Measurements from ENCODE around the gene PLXNA4.

PLXNA4 gene

DNA sequence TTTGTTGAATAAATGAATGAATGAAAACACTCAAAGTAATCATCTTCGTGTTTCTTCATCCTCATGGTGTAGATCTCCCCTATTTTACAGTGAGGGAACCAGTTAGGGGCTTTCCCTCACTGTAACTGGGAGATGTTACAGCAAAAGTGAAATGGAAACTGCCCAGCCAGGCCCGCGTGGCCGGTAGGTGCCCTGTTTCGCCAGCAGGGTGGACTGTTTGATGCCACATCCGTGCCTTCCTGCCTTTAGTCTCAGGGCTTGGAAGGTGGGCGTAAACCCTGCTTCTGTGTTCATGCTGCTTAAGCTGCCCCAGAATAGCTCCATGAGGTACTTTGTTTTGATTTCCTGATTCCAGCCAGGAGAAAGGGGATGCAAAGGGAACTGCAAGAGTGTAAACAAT is 268.8 kb downstream of the PLXNA4 start:
- DNase-seq, result no peak

DNA sequence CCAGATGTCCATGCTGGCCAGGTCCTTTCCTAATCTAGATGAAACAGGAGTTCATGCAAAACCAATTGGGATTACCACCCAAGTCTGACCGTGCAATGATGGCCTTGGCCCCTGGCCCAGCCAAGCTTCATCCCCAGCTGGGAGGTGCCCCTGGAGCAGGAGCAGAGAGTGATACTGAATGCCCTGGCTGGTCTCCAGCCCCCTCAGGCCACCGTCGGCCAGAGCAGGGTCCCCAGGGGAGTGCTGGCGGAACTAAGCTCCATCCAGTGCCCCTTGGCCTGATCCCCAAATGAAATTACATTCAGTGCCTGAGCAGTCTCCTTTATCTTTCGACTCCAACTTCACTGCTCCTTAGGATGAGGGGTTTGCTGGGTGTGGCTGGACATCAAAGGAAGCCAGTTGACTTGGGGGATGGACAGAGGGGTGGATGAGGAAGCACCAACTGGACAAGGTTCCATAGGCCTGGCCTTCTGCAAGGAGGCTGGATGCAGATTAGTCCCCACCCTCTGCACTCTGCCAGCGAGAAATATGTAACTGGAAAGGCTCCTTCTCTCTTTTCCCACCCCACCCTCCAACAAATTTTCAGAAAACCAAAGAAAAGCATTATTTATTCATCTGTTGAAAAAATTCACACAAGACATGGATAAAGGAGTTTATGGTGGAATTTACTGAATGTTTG is 275.5 kb downstream of the PLXNA4 start:
- DNase-seq, result no peak

DNA sequence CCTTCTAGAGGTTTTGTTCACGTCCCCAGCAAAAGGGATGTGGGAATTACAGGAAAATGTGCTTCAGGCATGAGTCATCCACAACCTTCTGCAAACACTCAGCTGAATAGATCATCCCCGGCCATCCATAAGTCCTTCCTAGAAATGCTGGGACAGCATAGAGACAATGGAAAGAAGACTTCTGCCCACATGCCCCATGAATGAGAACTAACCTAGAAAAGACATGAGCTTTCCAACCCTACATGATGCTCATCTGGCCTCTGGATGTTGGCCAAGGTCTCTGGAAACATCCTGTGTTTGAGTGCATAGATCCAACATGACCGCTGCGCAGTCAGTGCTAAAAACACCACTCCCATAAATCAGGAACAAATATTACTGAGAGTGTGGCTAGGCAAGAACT is 277.5 kb downstream of the PLXNA4 start:
- DNase-seq, result no peak

DNA sequence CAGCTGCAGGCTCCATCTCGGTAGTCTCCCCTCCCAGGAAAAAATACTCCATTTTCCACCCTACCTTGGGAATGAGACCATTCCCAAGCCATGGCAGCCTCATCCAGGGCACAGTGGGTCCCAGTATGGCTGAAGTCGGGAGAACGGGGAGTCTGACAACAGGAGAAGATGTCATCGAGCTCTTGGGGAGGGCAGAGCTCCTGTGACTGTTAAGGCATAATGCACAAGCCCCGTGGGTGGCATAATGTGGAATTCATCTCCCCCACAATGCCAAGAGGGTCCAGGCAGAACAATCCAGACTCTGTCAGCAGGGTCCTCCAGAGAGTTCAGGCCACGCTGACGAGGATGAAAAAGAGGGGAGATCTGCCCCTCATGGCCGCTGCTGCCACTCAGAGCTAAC is 279.4 kb downstream of the PLXNA4 start:
- no peak for DNase-seq

DNA sequence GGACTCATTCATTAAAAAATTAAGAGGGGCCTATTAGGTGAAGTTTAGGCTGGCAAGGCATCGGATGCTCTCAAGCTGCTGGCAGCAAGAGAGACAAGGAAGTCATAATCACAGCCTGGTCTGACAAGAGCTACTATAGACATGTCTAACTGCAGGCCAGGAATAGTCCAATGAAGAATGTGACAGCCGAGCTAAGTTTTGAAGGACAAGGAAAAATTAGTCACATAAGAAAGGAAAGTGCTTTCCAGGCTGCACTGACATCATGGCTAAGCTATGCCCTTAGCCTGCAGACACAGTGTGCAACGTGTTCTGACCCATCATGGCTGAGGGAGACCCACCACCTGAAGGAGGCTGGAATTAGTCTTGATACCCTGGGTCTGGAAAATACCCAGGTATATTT is 281.1 kb downstream of the PLXNA4 start:
- no peak for DNase-seq

DNA sequence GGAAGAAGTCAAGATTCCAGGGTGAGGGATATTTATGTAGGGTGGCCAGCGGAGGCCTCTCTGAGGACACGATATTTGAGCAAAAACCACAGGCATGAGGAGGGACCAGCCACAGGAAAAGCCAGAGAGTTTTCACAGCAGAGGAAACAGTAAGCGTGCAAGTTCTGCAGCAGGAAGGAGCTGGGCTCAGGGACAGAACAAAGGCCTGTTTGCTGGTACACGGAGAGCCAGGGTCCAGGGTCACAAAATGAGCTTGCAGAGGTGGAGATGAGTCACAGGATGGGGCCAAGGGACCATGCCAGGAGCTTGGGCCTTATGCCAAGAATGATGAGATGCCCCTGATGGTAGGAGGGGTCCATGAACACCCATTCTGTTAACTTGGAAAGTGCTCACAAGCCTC is 283.5 kb downstream of the PLXNA4 start:
- DNase-seq, result no peak

DNA sequence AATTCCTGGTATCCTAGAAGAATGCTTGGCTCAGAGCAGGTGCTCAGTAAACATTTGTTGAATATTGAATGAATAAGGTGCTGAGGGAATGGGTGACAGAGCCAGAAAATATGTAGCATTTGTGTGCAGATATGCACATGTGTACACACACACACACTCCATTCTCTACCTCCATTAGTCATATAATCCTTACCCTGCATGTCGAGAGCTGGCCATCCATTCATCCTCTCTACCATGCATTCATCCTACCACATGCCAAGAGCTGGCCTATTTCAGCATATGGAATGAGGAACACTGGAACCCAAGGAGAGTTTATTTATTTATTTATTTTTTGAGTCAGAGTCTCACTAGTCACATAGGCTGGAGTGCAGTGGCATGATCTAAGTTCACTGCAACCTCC is 284.8 kb downstream of the PLXNA4 start:
- no peak for DNase-seq

DNA sequence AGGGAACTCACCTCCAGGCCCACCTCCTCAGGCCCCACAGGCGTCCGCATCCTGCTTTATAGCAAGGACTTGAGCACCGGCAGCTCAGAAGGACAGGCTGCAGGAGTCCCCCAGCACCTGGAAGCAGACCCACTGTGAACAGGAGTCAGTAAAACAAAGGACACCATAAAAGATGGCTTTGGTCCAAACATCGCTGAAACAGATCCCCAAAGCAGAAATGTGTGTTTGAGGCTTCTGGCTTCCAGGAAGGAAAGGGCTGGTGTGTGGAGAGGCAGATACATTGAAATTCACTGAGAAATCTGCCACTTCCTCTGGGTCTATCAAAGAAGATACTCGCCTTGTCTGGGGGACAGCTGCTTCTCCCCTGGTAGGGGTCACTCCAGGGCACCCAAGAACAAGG is 286.2 kb downstream of the PLXNA4 start:
- no peak for DNase-seq

DNA sequence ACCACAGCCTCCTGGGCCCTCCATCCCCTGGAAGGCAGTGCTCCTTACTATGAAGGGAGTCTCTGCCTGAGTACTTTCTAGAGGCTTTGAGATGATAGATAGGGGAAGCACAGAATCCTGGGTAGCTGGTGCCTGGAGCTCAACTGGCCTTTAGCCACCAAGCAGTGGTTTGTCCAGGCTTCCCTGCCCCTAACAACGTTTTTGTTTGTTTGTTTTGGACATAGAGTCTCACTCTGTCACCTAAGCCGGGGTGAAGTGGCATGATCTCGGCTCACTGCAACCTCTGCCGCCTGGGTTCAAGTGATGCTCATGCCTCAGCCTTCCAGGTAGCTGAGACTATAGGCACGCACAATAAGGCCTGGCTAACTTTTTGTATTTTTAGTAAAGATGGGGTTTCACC is 289.4 kb downstream of the PLXNA4 start:
- no peak for DNase-seq

DNA sequence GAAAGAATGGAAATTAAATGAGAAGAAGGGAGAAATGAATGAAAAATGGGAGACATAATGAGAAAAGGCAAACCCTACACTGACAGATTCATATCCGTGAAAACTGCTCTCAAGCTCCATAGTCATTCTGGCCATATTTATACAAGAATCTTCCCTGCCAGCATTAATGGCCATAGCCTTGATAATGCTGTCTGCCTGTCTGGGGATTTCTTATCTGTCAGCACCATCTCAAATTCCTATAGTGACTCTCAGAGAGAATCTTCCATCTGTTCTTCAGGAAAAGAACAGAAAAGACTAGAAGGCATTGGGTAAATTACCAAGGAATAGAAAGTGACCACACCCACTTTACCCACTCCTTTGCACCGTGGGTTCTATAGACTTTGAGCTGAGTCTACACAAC is 295.9 kb downstream of the PLXNA4 start:
- no peak for DNase-seq

DNA sequence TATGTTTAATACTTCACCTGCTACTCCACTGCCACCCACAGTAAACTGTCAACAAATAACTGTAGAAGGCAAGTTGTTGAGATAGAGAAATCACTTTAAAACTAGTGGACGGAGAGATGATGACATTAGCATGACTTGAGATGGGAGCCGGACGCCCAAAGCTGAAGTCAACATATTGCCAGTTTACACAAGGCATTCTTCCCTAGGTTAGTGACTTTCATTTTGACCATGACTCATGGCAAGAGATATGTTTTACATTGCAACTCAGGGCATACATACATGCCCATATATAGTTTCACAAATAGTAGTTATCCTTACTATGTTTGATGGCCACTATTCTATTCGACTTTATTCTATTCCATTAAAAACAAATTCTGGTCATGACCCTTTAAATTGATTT is 296.6 kb downstream of the PLXNA4 start:
- no peak for DNase-seq

DNA sequence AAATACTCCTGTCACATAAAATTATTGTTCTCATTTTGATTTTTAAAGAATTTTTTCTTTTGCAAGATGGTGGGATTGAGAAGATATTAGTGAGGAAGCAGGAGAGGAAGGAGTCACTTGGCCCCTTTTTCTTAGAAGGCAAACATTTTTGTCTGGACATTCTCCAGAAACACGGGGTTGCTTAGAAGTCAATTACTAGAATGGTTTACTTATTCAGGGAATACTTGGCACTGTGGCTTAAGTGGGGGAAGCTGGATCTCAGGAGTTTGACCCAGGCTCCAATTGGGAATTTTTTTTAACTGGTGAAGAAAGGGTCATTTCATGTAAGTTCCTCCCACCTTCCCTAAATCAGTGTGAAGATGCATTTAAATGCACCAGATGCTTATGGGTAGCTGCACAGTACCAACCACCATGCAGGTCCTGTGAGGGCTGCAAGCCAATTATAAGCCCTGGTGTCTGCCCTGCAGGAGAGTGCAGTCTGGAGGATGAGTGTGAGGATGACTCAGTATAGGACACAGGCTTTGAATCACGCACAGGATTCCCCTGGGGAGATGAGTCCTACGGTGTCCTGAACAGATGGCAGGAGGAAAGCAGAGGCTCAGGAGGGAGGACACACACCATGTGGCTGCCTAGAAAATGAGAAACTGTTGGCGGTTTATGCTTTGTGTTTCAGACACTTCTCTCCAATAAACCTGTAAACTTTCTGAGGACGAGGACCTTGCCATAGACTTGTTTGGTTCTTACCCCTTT is 299.1 kb downstream of the PLXNA4 start:
- DNase-seq, result no peak

DNA sequence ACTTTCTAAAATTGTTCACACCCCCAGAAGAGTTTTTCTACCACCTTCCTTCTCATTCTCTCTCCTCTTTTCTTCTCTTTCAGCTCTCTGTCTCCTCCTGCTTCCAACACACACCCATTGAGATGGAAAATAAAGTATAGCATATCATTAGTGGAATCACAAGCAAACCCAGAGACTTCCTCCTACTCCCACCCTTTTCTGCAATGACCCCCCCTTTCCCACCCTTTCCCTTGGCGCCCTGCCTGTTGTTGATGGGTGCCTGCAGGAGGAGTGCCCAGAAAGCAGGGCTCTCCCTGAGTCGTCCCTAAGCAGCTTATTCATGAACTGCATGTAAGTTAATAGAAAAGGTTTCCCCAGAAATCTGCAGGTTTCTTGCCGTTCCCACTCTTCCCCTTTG is 300.0 kb downstream of the PLXNA4 start:
- no peak for DNase-seq

DNA sequence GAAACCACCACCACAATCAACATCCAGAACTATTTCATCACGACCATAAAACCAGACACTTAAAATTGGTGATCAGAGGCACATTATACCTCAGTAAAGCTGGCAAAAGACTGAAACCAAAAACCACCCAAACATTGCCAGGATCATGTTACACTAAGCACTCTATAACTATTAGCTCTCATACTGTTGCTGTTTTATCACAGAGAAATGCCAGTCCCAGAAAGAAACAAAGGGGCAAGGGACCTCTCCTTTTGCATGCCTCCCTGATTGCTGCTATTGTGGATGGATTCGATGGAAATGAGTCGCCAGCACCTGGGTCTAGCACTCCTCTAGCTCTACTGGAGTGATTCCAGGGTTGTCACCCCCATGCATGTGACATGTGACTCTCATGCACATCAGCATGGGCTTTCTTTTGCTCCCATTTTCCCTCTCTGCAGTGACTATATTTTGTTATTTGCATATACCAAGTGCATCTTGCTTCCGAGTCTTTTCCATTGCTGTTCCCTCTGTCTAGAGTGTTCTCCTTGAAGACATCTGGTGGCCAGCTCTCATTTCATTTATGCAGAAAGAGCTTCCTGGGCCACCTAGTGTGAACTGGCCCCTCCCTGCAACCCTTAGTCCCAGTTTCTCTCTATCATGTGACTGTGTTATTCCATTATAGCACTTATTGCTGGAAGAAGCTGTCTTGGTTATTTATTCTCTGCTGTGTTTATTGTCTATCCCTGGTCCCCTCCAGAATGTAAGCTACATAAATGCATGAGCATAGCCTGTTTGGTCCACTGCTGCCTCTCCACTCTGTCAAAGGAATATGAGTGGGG is 300.6 kb downstream of the PLXNA4 start:
- DNase-seq, result no peak

DNA sequence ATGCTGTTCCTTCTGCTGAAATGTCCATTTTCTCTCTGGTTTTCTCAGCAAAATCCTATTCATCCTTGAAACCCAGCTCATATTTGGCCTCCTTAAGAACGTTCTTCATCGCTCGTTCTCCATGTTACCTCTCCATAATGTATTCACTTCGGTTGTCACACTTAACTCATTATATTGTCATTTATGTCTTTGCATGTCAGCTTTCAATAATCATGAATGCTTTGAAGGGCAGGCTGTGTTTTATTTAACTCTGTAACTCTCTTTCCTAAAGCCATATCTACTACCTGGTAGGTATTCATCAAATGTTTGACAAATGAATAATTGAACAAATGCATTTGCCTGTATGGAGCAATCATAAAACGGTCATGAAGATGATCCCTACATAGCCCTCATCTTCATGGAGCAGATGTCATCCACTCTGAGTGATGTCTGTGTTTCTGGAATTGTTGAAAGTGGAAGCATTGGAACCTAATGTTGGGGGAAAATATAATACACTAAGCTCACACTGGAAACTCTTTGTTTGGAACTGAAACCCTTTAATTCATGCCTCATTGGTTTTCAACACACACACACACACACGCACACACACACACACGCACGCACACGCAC is 303.4 kb downstream of the PLXNA4 start:
- no peak for DNase-seq

DNA sequence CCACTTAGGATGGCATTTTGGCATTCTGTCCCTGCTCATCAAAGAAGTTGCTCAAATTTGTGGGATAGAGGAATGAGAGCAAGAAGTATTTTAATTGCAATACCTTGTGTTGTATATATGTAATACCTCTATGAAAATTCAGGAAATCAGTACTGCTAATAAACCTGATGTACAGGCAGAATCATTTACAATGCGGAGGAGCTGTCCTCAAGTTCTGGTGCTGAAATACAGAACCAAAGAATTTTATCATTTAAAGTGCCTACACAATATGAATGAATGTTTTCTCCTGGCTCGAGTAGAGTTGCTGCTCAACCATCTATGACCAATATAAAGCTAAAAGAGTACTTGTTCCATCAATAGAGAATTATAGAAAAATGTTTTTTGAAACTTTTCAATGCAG is 305.8 kb downstream of the PLXNA4 start:
- no peak for DNase-seq

DNA sequence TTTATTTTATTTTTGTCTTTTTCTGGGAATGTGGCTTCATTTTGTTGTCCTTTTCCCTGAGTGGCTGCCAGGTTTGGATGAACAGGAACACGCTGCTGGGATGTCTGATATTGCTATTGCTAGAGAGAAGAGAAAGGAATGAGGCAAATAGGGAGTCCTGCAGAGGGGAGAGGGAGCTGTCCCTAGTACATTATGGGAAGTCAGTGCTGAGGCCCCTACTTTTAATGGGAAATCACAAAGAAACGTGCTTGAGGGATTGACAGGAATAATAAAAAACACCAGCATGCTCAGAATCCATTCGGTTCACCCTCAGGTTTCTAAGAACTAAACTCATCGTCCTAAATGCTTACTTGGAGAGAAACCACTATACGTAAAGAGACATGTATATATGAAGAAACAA is 306.6 kb downstream of the PLXNA4 start:
- no peak for DNase-seq

DNA sequence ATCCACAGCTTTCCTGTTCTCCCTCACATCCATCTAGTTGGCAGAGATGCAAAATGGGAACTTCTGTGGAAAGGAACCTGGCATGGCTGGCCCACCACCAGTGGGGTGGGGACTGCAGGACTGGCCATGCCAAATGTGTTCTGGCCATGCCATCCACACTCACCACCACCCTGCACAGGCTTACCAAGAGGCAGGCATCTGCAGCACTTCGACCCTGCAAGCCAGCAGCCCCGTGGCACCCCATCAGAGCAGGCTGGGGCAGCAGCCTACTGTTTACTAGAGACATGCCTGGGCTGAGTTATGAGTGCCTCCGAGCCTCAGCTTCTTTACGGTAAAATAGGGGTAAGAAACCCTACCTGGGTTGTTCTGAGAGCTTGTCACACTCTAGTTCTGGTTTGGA is 313.1 kb downstream of the PLXNA4 start:
- DNase-seq, result no peak

DNA sequence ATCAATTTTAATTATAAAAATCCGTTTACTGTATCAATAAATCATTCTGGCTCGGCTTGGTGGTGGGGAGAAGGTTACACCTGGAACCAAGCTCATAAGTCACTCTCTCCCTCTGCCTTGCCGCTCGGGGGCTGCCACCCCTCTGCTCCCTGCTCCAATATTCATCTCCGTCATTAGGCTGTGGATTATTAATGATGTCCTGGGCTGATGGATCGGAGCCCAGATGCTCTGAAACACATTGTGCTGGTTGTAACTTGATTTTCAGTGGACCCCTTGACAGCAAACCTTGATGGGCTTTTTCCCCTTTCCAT is 314.2 kb downstream of the PLXNA4 start:
- DNase-seq, result no peak

DNA sequence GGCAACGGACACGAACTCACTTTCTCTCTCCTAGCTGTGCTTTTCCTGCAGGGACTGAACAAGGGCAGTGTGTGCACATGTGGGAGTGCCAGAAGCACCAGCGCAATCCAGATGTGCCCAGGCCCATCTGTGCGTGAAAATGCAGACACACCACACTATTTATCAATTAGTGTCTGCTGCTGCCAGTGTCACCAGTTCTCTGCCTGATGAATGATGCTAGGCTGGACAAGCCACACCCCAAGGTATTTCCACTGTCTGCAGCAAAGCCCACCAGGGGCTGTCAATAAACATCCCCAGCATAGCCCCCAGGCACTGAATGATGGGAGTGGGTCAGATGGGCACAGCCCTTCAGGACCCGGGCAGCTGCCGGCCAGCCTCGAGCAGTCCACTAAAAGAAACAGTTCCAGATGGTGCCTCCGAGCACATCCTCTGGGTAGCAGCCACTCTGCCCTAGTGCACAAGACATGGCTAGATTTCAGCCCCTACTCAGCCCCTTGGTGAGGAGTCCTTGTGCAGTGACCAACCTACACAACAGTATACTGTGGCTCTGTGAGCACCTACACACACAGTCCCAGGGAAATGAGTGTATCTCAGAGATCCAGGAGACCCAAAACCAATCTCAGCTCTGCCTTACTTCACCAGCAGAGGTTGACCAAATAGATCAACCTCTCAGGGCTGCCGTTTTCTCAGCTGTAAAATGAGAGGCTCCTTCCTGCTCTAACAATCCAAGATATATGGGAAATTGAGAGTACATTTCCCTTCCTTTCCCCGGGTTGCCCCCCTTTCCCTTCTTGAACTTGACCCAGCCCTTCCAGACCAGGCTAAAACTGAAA is 314.7 kb downstream of the PLXNA4 start:
- no peak for DNase-seq

DNA sequence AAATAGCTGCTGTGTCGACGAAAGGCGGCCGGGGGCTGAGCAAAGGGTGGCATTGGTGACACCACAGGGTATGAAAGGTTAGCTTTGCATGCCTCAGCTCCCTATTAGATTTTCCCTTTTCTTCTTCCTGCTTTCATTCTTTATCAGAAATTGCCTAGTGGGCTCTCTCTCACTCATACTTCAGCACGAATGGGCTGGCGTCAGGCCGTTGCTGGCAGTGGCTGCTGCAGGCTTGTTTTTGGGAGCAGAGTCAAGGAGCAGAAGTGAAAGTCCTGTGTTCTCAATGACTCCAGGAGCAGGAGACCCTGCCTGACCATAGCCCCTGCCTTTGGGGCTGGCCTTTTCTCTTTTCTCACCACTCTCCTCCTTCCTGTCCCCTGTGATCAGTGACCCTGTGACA is 318.0 kb downstream of the PLXNA4 start:
- DNase-seq, result no peak

DNA sequence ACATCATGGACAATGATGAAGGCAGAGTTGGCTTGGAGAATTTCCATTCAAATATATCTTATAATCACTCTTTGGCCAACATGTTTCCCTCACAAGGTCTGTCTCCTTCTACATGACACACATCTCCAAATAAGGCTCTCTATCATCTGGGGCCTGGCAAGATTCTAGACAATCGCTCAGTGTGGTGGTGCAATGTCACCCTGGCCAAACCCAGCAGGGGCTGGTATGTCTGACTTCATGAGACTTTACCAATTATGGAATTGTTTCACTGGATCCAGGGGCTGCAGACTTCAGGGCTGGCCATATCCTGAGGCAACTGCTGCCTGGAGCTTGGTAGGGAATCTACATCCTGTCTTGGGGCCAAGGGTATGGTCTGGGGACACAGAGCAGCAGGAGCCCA is 319.0 kb downstream of the PLXNA4 start:
- DNase-seq, result no peak

DNA sequence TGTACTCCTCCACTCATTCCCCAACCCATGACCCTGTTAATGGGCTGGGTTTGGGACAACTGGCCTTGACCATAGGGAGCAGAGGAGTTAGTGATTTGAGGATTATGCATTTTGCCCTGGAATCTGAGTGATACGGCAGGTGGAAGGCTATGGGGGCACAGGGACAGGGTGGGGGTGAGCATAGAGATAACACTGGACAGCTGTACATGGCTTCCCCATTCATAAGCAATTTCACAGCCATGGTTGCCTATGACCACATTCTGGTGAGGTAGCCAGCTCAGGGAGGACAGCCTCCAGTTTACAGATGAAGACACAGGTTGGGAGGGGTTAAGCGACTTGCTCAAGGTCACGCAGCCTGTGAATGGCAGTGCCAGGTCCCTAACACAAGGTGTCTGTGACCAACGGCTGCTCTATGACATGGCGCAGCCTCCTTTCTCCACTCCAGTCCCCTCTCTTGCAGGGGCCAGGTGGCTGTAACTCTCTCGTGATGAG is 319.5 kb downstream of the PLXNA4 start:
- no peak for DNase-seq
